SU-DHL-6 (cell line): ENCODE results near the gene CHD1L.

Source experiments
- EZH2phosphoT487 ChIP-seq: fragments of 200-600 bp; sonication (generic), shearing (Covaris generic); conservative IDR thresholded peaks from 2 replicates; pipeline ENCODE4 v1.6.1; 2018; ENCODE audit warnings: mild to moderate bottlenecking, antibody characterized with exemption, low read length, moderate library complexity, mixed read lengths
- TF ChIP-seq, protein P1 (sequence below): fragments of 200-600 bp; sonication (generic); IDR thresholded peaks from one replicate; pipeline ENCODE4 v1.5.1; 2017; ENCODE audit warnings: antibody characterized with exemption, mild to moderate bottlenecking, low read length, moderate library complexity; ENCODE audit not compliant: insufficient read depth, poor library complexity, severe bottlenecking

DNA sequence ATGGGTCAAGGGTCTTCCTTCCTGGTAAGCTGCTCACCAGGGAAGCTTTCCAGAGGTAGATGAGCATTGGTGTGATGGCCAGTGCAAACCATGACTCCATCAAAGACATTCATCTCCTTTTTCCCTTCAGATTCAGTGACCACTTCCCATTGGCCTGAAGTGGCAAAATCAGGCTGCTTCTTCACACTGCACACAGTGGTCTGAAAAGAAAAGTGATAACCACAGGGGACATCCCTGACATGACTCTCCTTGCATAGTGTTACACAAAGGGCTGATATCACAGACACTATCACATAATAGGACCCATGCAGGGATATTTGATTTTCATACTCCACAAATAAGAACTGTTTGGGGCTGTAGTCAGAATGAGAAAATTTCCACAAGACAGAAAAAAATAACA lies 29.2 kb upstream of the CHD1L start:
- TF ChIP-seq, protein P1, sequence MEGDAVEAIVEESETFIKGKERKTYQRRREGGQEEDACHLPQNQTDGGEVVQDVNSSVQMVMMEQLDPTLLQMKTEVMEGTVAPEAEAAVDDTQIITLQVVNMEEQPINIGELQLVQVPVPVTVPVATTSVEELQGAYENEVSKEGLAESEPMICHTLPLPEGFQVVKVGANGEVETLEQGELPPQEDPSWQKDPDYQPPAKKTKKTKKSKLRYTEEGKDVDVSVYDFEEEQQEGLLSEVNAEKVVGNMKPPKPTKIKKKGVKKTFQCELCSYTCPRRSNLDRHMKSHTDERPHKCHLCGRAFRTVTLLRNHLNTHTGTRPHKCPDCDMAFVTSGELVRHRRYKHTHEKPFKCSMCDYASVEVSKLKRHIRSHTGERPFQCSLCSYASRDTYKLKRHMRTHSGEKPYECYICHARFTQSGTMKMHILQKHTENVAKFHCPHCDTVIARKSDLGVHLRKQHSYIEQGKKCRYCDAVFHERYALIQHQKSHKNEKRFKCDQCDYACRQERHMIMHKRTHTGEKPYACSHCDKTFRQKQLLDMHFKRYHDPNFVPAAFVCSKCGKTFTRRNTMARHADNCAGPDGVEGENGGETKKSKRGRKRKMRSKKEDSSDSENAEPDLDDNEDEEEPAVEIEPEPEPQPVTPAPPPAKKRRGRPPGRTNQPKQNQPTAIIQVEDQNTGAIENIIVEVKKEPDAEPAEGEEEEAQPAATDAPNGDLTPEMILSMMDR = no peak
- no peak for TF ChIP-seq EZH2phosphoT487
